HepG2 (cell line): ENCODE results near the gene SH3GLB2. TPM values are rescaled to one million over a fixed set of nuclear protein-coding genes. Genes with fewer than 3 reads are reported as not detected.
A peak's percentile ranks its signal among the peaks of the same experiment; 100 is the strongest.

Experiments used
- ATAC-seq: fragments of 200-7000 bp; cut with Tn5 transposase; 3 replicates; pipeline ENCODE4 v1.9.1; 2020; ENCODE audit warnings: mild to moderate bottlenecking, moderate library complexity
- BruUV-seq: library from RNA; stranded (reverse); fragments of 400-500 nt; replicated peaks from 2 replicates; lab custom pipeline; 2021; lab: Mats Ljungman, UMichigan
- CTCF ChIA-PET: fragments of 300-600 bp; formaldehyde crosslinking; extraction: SDS; loops from one replicate; lab custom pipeline; 2021; ENCODE audit warnings: low total read pairs, inconsistent platforms, low intra/inter-chr PET ratio; lab: Yijun Ruan, JAX
- POLR2A ChIA-PET: fragments of 350-600 bp; sonication (Branson Sonifier 250); formaldehyde crosslinking; loops from one replicate; lab custom pipeline; 2020; ENCODE audit warnings: antibody characterized with exemption, inconsistent platforms; lab: Yijun Ruan, JAX
- DNase-seq: peaks from one replicate; pipeline ENCODE4 v3.0.0-alpha.2; 2015; ENCODE audit warnings: low spot score
- FAIRE-seq: peaks from 3 replicates; lab custom pipeline; 2011; peaks lifted over from hg19 to GRCh38; lab: Jason Lieb, UNC
- H2AFZ ChIP-seq: one replicate; pipeline ENCODE4 v1.6.1; 2011; ENCODE audit warnings: low read length, inconsistent platforms
- H3K27ac ChIP-seq: fragments of 300-600 bp; 3 replicates; pipeline ENCODE4 v1.8.0; 2011; ENCODE audit warnings: mixed run types, mild to moderate bottlenecking, mixed read lengths, low read length, inconsistent platforms; ENCODE audit not compliant: insufficient read depth; ENCODE audit errors: extremely low read length
- H3K27me3 ChIP-seq, 2 experiments: fragments of 200-600 bp in 1 of 2; 2 replicates in 1 of 2; 3 replicates in 1 of 2; pipeline versions ENCODE4 v1.6.0 to v1.8.0; 2011; ENCODE audit warnings: low read length in 2 of 2, mild to moderate bottlenecking in 2 of 2, moderate library complexity in 2 of 2, inconsistent platforms in 1 of 2; ENCODE audit not compliant: insufficient read depth in 2 of 2, control insufficient read depth in 1 of 2
- H3K36me3 ChIP-seq, 2 experiments: fragments of 200-600 bp in 1 of 2; replicated peaks in 1 of 2; 2 replicates in 1 of 2; 3 replicates in 1 of 2; pipeline versions ENCODE4 v1.5.1 to v1.8.0; 2011; ENCODE audit warnings: low read length in 2 of 2, inconsistent platforms in 1 of 2; ENCODE audit not compliant: insufficient read depth in 2 of 2, control insufficient read depth in 1 of 2
- H3K4me1 ChIP-seq: 2 replicates; pipeline ENCODE4 v1.5.1; 2012; ENCODE audit warnings: low read length, inconsistent platforms; ENCODE audit not compliant: insufficient read depth
- H3K4me2 ChIP-seq: 2 replicates; pipeline ENCODE4 v1.6.0; 2011; ENCODE audit warnings: low read depth, low read length, inconsistent platforms
- H3K4me3 ChIP-seq, 3 experiments: fragments of 200-600 bp in 1 of 3; sonication (generic), shearing (Covaris generic) in 1 of 3; replicated peaks in 1 of 3; 2 replicates each; pipeline ENCODE4 v1.5.1; 2011 to 2016; ENCODE audit warnings: low read length in 3 of 3, inconsistent platforms in 2 of 3, low read depth in 2 of 3, mild to moderate bottlenecking in 2 of 3, control low read depth in 1 of 3, mixed read lengths in 1 of 3; ENCODE audit not compliant: insufficient read depth in 1 of 3
- H3K79me2 ChIP-seq: one replicate; pipeline ENCODE4 v1.6.1; 2011; ENCODE audit warnings: low read length, inconsistent platforms; ENCODE audit not compliant: insufficient read depth
- H3K9ac ChIP-seq: 2 replicates; pipeline ENCODE4 v1.6.0; 2011; ENCODE audit warnings: mild to moderate bottlenecking, low read depth, low read length, inconsistent platforms; ENCODE audit not compliant: insufficient read depth
- H3K9me3 ChIP-seq: 2 replicates; pipeline ENCODE4 v1.5.1; 2012; ENCODE audit warnings: mild to moderate bottlenecking, low read length
- H4K20me1 ChIP-seq: 2 replicates; pipeline ENCODE4 v1.6.0; 2011; ENCODE audit warnings: inconsistent platforms, mild to moderate bottlenecking, low read length, moderate library complexity; ENCODE audit not compliant: insufficient read depth
- CC2D1A ChIP-seq: sonication (generic); formaldehyde crosslinking; IDR thresholded peaks from 2 replicates; pipeline ENCODE4 v1.8.1; 2023; ENCODE audit warnings: mild to moderate bottlenecking, missing genetic modification reagents
- FOSL2 ChIP-seq: sonication (generic); formaldehyde crosslinking; IDR thresholded peaks from 2 replicates; pipeline ENCODE4 v1.4.0; 2020; ENCODE audit warnings: missing genetic modification reagents
- FOXJ3 ChIP-seq: sonication (generic); formaldehyde crosslinking; IDR thresholded peaks from 2 replicates; pipeline ENCODE4 v1.4.0; 2020; ENCODE audit warnings: missing genetic modification reagents, mild to moderate bottlenecking, borderline replicate concordance
- HNRNPUL1 ChIP-seq: fragments of 200-400 bp; formaldehyde crosslinking; IDR thresholded peaks from 2 replicates; pipeline ENCODE4 v1.6.1; 2017; ENCODE audit warnings: low read depth, mild to moderate bottlenecking, low read length, moderate library complexity
- NRL ChIP-seq: sonication (generic); formaldehyde crosslinking; IDR thresholded peaks from 2 replicates; pipeline ENCODE4 v1.5.0; 2020; ENCODE audit warnings: missing genetic modification reagents, mild to moderate bottlenecking, moderate library complexity, borderline replicate concordance
- ONECUT2 ChIP-seq: sonication (generic); formaldehyde crosslinking; IDR thresholded peaks from 2 replicates; pipeline ENCODE4 v1.4.0; 2020; ENCODE audit warnings: missing genetic modification reagents
- SP1 ChIP-seq, 2 experiments: fragments of 450-650 bp in 1 of 2; sonication (generic) in 1 of 2; formaldehyde crosslinking in 1 of 2; IDR thresholded peaks; 2 replicates each; pipeline versions ENCODE4 v1.4.0 to v1.6.1; 2016 to 2020; ENCODE audit warnings: missing genetic modification reagents in 1 of 2
- STAG1 ChIP-seq: sonication (generic); formaldehyde crosslinking; IDR thresholded peaks from 2 replicates; pipeline ENCODE4 v1.4.0; 2020; ENCODE audit warnings: missing genetic modification reagents
- WIZ ChIP-seq: sonication (generic); formaldehyde crosslinking; IDR thresholded peaks from 2 replicates; pipeline ENCODE4 v1.5.1; 2020; ENCODE audit warnings: mild to moderate bottlenecking, missing genetic modification reagents
- ZHX1 ChIP-seq: sonication (generic); formaldehyde crosslinking; IDR thresholded peaks from 2 replicates; pipeline ENCODE4 v1.8.1; 2022; ENCODE audit warnings: low read depth, mild to moderate bottlenecking, missing genetic modification reagents
- ZNF572 ChIP-seq: sonication (generic); formaldehyde crosslinking; IDR thresholded peaks from 2 replicates; pipeline ENCODE4 v1.5.1; 2020; ENCODE audit warnings: mild to moderate bottlenecking, missing genetic modification reagents
- ZSCAN22 ChIP-seq: sonication (generic); formaldehyde crosslinking; IDR thresholded peaks from 2 replicates; pipeline ENCODE4 v1.4.0; 2020; ENCODE audit warnings: mild to moderate bottlenecking, missing genetic modification reagents
- WGBS: methylation state at CpG from one replicate; pipeline ENCODE4 v1.1.6; 2017; ENCODE audit warnings: low lambda C conversion rate; 5-methylcytosine and 5-hydroxymethylcytosine counted together
- in situ Hi-C: cut with HindIII; loops from 2 replicates; pipeline ENCODE4 v1.10.0; 2017; ENCODE audit warnings: low pct_unique_long_range_greater_than_20kb; ENCODE audit not compliant: extremely low pct_ligation_motif_present
- intact Hi-C: fragments of 100-400 bp; cut with micrococcal nuclease; formaldehyde crosslinking; loops from one replicate; pipeline ENCODE4 v1.10.0; 2022; ENCODE audit not compliant: unreplicated experiment
- polyA plus RNA-seq, 8 experiments: library from polyadenylated mRNA; depleted of rRNA in 3 of 8; stranded (reverse) in 7 of 8; unstranded in 1 of 8; fragments of >200 nt; fragmentation: Illumina TruSeq in 4 of 8; extraction: Trizol in 4 of 8; gene quantifications; 2 replicates each; pipeline versions ENCODE4 v1.2.1 to v1.2.3, GENCODE V29; 2011 to 2016; ENCODE audit warnings: low read depth in 4 of 8, missing spikeins in 1 of 8, mixed read lengths in 1 of 8; ENCODE audit not compliant: insufficient read depth in 1 of 8
- total RNA-seq, 5 experiments: library from RNA; depleted of rRNA; stranded (reverse); fragments of >200 nt; fragmentation: Illumina TruSeq; extraction: Trizol; gene quantifications; 2 replicates each; pipeline ENCODE4 v1.2.3, GENCODE V29; 2016; ENCODE audit warnings: low read depth in 1 of 5
- TF ChIP-seq, protein P1 (sequence below): sonication (generic); formaldehyde crosslinking; IDR thresholded peaks from 2 replicates; pipeline ENCODE4 v1.5.0; 2020; ENCODE audit warnings: mild to moderate bottlenecking, missing genetic modification reagents, moderate library complexity
- TF ChIP-seq, protein P2 (sequence below): IDR thresholded peaks from 2 replicates; pipeline ENCODE4 v1.6.1; 2016; ENCODE audit warnings: missing compliant biosample characterization, missing genetic modification reagents, borderline replicate concordance

Gene SH3GLB2
- total and polyA plus RNA-seq, 2 of the 13 experiments (the other 11 are each of a cell fraction or from before 2014, with no cell fraction given) = 24.0 to 40.6 TPM

- H4K20me1 ChIP-seq = no peaks in the 10 kb centered on the region
- intact Hi-C loops (no loop called here), in situ Hi-C loops (no loop called here)
- no peak overlapping the region for H3K9ac ChIP-seq
- no peaks in the 10 kb centered on the region for H3K4me1 ChIP-seq
- TF ChIP-seq STAG1 (CRISPR knock-in tag) (0 out of 2 replicates have a peak, but pooled peaks have one; percentile 28), FOXJ3 (CRISPR knock-in tag) (no peak), FOSL2 (CRISPR knock-in tag) (no peak), ONECUT2 (CRISPR knock-in tag) (no peak)
- TF ChIP-seq, protein P1, sequence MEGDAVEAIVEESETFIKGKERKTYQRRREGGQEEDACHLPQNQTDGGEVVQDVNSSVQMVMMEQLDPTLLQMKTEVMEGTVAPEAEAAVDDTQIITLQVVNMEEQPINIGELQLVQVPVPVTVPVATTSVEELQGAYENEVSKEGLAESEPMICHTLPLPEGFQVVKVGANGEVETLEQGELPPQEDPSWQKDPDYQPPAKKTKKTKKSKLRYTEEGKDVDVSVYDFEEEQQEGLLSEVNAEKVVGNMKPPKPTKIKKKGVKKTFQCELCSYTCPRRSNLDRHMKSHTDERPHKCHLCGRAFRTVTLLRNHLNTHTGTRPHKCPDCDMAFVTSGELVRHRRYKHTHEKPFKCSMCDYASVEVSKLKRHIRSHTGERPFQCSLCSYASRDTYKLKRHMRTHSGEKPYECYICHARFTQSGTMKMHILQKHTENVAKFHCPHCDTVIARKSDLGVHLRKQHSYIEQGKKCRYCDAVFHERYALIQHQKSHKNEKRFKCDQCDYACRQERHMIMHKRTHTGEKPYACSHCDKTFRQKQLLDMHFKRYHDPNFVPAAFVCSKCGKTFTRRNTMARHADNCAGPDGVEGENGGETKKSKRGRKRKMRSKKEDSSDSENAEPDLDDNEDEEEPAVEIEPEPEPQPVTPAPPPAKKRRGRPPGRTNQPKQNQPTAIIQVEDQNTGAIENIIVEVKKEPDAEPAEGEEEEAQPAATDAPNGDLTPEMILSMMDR (CRISPR knock-in tag) = peak; percentile 34; the same call in 1 of the 2 replicates
- ATAC-seq = peak; percentile 76
- FAIRE-seq = no peak
- H3K4me2 ChIP-seq = no peak overlapping the region
- no peak for DNase-seq
- POLR2A ChIA-PET = no interaction called here
- BruUV-seq = no TSS peak
- no peak overlapping the region for H3K4me3 ChIP-seq
- peaks cover 33 to 73% of the 10 kb centered on the region in 2 experiments for H3K36me3 ChIP-seq
- H2AFZ ChIP-seq = no peak overlapping the region
- H3K79me2 ChIP-seq = no peaks in the 10 kb centered on the region
- no peaks in the 10 kb centered on the region for H3K27me3 ChIP-seq
- CTCF ChIA-PET = no interaction called here
- WGBS = 97% methylated on average over 7 of the region's 7 CpGs
- H3K27ac ChIP-seq = no peak overlapping the region
- no peaks in the 10 kb centered on the region for H3K9me3 ChIP-seq
Observed at GRCh38 chr9:128992995-128993394, 35.1 kb downstream of the SH3GLB2 start.

- Histone ChIP-seq H3K27ac (no peak overlapping the region), H3K27me3 (no peaks in the 10 kb centered on the region), H4K20me1 (no peaks in the 10 kb centered on the region), H3K4me2 (no peak overlapping the region), H3K36me3 (peaks cover 22 to 64% of the 10 kb centered on the region in 2 experiments), H3K4me1 (no peaks in the 10 kb centered on the region), H2AFZ (no peak overlapping the region), H3K9me3 (no peaks in the 10 kb centered on the region), H3K9ac (no peak overlapping the region), H3K79me2 (no peaks in the 10 kb centered on the region), H3K4me3 (no peak overlapping the region)
- WGBS = 92% methylated on average over 5 of the region's 5 CpGs
- no TSS peak for BruUV-seq
- in situ Hi-C loops = no loop called here
- no peak for FAIRE-seq
- ChIA-PET CTCF (no interaction called here), POLR2A (no interaction called here)
- no peak for DNase-seq
- ATAC-seq = no peak
- intact Hi-C loops = no loop called here
- TF ChIP-seq, protein P2, sequence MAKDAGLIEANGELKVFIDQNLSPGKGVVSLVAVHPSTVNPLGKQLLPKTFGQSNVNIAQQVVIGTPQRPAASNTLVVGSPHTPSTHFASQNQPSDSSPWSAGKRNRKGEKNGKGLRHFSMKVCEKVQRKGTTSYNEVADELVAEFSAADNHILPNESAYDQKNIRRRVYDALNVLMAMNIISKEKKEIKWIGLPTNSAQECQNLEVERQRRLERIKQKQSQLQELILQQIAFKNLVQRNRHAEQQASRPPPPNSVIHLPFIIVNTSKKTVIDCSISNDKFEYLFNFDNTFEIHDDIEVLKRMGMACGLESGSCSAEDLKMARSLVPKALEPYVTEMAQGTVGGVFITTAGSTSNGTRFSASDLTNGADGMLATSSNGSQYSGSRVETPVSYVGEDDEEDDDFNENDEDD (CRISPR knock-in tag) = no peak
- no peak for TF ChIP-seq NRL
- no peak for TF ChIP-seq WIZ (CRISPR knock-in tag)
- no peak for TF ChIP-seq CC2D1A
- no peak for TF ChIP-seq ZNF572 (CRISPR knock-in tag)
- TF ChIP-seq SP1 (IDR thresholded peaks at IDR 0.05) = no peak
- no peak for TF ChIP-seq SP1 (CRISPR knock-in tag; IDR thresholded peaks at IDR 0.05)
- no peak for TF ChIP-seq ZSCAN22 (CRISPR knock-in tag)
- TF ChIP-seq HNRNPUL1 = no peak
- no peak for TF ChIP-seq ZHX1 (CRISPR knock-in tag)
Observed at GRCh38 chr9:128987805-128988204, 40.3 kb downstream of the SH3GLB2 start.
